HG03558 (cell line): ENCODE data around the gene LIN37.

ENCODE experiments used
- ATAC-seq: cut with Tn5 transposase; IDR thresholded peaks from one replicate; pipeline ENCODE4 v1.9.1; 2021; ENCODE audit warnings: moderate number of reproducible peaks; ENCODE audit not compliant: unreplicated experiment; ENCODE audit errors: extremely low read depth

Gene LIN37, protein sequence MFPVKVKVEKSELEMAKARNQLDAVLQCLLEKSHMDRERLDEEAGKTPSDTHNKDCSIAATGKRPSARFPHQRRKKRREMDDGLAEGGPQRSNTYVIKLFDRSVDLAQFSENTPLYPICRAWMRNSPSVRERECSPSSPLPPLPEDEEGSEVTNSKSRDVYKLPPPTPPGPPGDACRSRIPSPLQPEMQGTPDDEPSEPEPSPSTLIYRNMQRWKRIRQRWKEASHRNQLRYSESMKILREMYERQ

DNA sequence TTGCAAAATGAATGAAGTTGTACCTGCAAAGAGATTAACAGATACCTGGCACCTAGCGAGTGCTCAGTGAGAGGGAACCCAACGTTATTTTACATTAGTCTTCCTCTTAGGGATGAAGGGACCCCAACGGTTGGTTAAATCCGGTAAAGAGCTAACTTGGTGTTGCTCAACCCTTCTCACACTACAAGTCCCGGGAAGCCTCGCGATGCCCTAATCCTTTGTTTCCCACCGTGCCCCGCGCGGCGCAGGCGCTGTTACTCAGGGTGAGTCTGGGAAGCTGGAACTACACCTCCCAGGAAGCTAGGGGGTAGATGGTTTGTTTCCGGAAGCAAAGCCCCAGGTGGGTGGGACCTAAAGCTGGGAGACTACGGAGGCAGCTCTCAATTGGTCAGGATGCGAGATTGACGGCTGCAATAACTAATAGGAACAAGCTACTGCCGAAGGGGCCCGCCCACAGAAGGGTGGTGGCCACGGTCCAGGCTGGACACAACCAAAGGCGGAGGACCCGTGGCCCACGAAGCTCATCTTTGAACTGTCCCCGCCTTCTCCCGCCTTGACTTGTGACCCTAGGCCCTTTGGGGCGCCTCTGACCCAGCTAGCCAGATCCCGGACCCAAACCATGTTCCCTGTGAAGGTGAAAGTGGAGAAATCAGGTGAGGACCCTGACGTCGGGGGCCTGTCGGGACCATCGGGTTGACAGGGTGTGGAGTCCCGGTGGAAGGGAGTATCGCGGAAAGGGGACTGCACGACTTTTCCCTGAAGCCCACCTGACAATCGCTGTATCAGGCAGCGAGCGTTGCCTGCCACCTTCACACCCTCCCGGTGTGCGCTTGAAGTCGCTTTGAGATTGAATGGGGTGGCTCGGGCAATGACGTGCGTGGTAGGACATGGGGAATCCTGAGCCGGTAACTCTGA is at the start of gene LIN37:
LIN37 (plus strand) TSS at position 471 of the 915 bp plus-strand sequence; CDS start at position 620, 149 bp downstream.
- peak; percentile 57 for ATAC-seq

DNA sequence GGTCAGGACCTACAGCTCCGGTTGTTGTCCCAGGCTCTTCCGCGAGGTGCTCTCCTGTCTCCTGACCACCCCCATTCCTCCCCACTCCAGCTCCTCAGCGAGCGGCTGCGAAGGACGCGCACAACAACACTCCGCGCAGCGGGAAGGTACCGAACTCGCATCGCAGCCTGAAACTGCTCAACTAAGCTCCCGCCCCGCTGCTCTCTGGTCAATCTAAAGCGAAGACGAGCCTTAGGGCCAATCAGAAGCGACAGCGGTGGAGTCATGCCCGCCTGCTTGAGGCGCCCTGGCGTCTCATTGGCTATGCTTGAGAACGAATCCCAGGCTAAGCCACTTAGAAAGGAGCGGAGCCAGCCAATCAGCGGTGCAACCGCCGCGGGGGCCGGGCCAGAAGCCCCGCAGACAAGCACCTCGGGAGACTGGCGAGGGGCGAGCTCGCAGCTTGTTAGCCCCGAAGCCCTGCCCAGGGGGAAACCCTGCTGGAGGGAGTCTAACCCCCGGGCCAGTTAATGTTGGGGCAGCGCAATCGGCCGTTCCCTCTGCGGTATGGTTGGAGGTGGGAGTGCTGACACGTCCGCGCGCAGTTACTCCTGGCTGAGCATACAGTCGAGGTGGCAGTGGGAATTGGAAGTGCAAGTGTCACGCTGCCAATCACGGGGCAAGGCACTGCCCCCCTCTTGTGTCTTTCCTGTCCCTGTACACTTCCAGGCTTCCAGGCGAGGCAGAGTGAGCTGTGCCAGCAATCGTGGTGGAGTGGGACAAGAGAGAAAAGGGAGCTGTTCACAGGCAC is 46.0 kb upstream of the LIN37 start:
- ATAC-seq, result peak; percentile 88

DNA sequence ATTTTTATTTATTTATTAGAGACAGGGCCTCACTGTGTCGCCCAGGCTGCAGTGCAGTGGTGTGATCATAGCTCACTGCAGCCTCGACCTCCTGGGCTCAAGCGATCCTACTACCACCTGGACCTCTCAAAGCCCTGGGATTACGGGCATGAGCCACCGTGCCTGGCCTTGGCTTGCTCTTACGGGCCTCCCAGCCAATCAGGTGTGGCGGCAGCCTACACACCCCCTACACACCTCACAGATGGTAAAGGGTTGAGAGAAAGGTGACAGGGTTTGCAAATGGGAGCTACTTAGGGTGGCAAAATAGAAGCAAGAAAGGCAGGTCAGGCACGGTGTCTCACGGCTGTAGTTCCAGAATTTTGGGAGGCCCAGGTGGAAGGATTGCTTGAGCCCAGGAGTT is 45.0 kb upstream of the LIN37 start:
- no peak for ATAC-seq

DNA sequence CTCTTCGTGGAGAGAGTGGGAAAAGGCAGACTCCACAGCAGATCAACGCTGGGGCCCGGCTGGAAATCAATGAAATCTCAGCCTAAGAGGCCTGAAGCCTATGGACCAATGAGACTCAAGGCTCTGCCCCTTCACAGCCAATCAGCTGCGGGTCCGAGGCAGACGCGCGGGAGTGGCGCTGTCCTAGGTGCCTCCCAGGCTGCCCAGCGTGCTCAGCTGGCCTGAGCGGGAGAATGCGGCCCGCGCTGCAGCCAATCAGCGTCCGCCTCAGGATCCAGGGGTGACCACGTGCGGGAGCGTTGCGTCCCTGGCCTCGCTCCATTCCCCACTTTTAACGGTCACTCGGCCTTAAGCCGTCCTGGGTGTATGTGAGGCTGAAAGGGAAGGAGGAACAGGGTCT is 44.2 kb upstream of the LIN37 start, which contains the start of gene ZBTB32:
ZBTB32 (plus strand) TSS at position 341 of the 400 bp plus-strand sequence. CDS start 10,069 bp downstream, outside the sequence.
- no peak for ATAC-seq

DNA sequence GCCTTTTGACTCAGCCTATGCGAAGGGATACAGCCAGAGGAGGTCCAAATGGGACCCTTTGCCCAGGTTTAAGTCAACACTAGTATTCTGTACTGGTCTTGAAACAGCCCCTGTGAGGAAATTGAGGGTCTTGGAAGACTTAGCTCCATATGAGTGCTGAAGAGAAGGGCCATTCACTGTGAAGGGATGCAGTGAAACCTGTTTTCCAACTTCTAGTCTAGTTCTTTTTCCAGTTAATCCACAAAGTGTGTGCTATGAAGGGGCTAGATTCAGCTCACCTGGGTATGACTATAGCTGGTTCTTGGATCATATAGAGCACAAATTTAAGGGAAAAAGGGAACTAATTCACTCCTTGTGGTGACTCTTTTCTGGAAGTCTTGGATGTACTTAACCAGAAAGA is 40.0 kb upstream of the LIN37 start:
- no peak for ATAC-seq

DNA sequence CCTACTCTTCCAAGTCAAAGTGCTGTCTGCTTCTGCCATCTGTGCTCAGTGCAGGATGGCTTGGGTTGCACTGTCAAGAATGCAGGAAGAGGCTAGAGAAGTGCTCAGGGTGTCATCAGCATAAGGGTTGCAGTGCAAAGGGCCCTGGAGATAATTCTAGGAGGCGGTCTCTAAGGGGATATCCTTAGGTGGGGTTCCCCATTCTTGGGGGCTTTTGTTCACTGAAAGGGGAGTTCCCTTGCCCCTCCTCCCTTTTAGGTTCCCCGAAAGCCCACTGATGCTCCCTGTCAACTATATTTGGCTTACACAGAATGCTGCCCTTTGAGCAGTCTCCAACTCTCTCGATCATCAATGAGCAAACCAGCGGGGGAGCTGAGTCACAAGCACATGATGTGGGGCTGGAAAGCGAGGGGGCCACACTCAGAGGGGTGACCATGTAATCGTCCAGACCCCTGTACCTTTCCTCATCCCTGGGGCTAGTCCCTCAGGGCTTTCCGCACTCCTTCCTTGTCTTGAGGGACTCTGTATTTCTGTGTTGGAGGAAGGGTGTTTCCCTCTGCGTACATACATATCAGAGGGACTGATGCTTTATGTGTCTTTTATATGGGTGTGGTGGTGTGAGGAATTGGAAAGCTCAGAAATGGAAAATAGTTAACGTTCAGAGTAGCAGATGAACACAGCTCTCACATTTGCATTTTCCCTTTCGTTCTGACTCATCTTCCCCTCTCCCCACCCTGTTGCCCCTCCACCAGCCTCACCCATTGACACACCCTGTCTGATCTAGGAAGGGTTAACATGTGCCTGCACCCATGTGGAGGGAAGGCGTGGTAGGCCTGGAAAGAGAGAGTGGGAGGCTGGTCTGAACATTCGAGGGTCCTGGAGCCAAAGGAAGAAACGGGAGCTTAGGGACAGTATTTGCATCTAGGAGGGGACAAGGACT is 37.3 kb upstream of the LIN37 start:
- ATAC-seq, result peak; percentile 26

DNA sequence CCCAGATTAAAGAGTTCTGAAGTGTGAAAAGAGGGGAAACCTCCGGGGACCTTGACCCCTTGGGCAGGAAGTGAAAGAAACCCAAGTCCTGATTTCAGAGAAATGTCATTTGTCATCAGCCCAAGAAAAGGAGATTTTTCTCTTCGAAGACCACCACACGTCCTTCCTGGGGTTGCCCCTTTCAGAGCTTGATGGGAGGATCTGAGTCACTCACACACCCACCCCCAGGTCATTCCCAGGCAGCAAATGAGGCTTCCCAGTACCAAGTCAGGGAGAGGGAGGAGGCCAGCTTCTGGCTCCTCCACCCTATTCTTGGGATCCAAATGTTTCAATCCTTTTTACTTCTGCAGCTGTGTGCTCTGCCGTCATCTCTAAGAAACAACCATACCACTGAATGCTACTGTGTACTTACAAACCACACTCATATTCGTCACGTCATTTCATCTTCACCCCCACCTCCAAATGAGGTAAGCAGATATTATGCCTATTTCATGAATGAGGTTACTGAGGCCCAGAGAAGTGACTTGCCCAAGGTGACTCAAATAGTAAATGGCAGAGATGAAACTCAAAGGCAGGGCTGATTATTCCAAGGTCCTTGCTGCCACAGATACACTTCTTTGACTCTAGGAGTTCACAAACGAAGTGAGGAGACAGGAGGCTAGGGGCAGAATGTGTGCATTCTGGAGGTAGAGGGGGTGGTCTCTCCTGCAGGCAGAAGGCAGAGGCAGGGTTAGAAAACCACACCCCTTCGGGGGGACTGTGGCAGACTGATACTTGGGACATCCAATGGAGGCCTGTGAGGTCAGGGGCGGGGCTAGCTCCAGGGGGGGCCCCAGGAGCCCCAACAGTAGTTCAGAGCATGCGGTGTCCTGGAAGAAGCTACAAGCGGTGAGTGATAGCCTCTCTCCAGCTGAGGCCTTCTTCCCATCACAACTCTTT is 35.5 kb upstream of the LIN37 start:
- no peak for ATAC-seq

DNA sequence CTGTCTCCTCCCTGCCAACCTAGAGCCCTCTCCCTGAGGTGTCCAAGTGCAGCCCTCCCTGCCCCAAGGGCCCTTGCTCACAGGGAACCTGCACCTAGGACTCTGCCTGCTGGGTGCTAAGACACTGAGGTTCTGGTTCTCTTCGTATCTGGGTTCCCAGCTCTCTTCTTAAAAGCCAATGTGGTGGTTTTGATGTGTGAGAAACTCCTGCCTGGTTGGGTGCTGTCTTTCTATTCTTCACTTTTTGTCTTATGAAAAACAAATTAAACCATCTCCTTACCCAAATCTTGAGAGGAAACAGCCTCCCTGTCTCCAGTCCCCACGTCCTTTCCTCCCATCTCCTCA is 34.9 kb upstream of the LIN37 start:
- no peak for ATAC-seq

DNA sequence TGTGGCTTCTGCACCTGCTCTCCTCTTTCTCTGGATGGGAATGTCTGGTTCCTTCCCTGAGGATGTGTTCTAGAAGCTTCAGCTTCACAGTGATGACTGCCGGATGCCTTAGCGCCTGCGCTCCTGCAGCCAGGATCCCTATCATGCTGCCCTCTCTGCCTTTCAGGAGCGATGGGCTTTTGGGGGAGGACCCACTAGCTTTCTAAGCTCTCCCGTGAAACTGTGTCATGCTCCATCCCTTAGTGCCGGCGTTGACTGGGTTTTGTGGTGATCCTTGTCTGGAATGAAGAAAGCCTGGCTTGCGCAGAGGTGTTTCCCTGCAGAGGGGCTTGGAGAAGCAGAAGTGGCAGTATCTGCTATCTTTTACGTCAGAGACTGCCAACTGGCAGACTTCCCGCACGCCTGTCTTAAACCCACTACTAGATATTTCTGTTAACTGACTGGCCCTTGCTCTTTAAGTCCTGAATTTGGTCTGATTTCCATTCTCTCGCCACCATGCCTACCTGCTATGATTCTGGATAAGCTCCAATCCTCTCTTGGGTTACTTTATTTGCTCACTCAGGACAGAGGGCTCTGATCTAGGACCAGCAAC is 34.4 kb upstream of the LIN37 start:
- ATAC-seq, result no peak

DNA sequence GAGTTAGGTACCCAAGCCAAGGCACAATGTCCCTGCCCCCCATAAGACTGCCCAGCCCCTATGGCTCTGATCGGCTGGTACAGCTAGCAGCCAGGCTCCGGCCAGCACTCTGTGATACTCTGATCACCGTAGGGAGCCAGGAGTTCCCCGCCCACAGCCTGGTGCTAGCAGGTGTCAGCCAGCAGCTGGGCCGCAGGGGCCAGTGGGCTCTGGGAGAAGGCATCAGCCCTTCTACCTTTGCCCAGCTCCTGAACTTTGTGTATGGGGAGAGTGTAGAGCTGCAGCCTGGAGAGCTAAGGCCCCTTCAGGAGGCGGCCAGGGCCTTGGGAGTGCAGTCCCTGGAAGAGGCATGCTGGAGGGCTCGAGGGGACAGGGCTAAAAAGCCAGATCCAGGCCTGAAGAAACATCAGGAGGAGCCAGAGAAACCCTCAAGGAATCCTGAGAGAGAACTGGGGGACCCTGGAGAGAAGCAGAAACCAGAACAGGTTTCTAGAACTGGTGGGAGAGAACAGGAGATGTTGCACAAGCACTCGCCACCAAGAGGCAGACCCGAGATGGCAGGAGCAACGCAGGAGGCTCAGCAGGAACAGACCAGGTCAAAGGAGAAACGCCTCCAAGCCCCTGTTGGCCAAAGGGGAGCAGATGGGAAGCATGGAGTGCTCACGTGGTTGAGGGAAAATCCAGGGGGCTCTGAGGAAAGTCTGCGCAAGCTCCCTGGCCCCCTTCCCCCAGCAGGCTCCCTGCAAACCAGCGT is 33.6 kb upstream of the LIN37 start:
- no peak for ATAC-seq

DNA sequence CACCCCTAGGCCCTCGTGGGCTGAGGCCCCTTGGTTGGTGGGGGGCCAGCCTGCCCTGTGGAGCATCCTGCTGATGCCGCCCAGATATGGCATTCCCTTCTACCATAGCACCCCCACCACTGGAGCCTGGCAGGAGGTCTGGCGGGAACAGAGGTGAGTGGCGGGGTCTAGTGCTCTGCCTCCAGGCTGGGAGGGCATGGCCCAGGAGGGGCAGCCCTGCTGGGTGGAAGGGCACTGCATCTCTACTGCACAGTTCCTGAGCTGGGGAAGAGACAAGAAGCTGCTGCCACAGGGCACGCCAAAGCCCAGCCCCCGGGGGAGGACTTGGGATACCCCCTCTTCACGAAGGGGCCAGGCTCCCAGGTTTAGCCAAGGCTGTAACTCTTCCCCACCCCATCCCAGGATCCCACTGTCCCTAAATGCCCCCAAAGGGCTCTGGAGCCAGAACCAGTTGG is 33.0 kb upstream of the LIN37 start:
- ATAC-seq, result no peak

DNA sequence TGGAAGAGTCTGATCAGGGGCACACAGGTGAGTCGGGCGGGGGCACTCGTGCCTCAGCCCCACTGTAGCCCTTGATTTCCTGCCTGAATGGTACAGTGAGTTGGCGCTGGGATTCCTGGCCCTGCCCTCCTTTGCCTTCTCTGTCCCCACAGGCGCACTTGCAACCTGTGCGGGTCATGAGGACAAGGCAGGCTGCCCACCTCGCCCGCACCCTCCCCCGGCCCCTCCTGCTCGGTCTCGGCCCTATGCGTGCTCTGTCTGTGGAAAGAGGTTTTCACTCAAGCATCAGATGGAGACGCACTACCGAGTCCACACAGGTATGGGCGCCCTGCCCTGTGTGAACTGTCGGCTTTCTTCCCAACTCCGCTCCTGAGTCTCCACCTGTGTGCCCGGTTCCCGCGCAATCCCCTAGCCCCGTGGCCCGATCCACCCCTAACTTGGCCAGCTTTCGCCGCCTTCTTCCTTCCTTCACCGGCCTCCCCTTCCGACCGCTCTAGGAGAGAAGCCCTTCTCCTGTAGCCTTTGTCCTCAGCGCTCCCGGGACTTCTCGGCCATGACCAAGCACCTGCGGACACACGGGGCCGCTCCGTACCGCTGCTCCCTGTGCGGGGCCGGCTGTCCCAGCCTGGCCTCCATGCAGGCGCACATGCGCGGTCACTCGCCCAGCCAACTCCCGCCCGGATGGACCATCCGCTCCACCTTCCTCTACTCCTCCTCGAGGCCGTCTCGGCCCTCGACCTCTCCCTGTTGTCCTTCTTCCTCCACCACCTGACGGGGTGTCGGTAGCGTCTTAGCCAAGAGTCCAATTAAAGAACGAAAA is 32.2 kb upstream of the LIN37 start:
- no peak for ATAC-seq

DNA sequence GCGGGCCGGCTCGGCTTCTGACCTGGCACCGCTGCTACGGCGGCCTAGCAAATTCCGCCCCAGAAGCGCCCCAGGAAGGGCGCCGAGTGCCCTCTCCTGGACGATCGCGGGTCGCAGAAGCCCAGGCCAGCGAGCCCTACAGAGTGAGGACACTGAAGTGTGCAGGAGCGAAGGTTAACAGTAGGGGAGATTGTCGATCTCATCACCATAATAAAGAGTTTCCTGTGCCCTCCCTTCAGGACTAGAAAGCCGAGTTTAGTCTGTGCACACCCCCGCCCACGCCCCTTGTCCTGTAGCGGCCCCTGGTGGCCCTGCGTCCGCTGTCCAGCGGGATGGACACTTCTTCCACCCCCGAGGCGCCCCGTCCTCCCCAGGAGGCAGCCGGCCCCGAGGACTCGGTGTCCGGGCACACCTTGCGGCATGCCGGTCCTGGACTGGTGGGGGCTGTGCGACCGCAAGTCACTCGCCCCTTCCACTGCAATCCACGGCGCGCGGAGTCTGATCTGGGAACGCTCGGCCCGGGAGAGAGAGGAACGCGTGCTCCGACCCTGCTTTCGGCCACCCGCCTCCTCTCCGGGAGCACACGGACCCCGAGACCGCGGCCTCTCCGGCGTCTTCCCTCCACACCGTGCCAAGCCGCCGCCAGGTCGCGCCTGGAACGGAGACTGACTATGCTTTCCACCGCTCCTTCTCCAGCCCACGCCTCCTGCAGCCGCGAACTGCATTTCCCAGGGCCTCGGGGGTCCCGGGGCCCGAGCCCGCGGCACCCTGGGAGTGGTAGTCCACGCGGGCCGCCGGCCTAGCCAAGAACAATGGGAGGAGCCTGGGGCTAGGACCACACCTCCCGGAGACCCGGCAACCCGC is 31.3 kb upstream of the LIN37 start:
- ATAC-seq, result peak; percentile 24

DNA sequence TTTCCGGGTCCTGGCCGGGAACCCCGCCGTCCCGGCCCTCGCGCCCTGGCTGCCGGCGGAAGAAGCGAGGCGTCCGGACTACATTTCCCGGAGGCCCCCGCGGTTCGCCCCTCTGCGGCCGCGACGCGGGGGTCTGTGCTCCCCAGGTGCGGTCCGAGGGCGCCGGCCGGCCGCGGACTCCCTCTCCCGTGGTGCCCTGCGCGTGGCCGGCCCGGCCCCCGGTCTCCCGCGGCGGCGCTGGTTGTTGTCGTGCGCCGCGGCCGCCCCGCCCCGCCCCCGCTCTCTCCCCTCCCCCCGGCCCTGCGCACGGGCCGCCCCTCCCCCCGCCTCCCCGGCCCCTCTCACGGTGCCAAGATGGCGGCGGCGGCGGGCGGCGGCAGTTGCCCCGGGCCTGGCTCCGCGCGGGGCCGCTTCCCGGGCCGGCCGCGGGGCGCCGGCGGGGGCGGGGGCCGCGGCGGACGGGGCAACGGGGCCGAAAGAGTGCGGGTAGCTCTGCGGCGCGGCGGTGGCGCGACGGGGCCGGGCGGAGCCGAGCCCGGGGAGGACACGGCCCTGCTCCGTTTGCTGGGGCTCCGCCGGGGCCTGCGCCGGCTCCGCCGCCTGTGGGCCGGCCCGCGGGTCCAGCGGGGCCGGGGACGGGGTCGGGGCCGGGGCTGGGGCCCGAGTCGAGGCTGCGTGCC is 30.6 kb upstream of the LIN37 start, which contains the start of gene KMT2B:
KMT2B (plus strand) TSS at position 339 of the 680 bp plus-strand sequence; CDS start at position 355, 16 bp downstream.
- ATAC-seq, result peak; percentile 28
